ENCODE data around the gene CHTF18. TPM values are rescaled to one million over a fixed set of nuclear protein-coding genes. Genes with fewer than 3 reads are reported as not detected.
A peak's percentile ranks its signal among the peaks of the same experiment; 100 is the strongest.

The CHTF18 gene
- total RNA-seq, 1 experiment from 2014 or later = 120 TPM

- Mint-ChIP-seq H3K27me3 (ENCODE audit: low read depth) (peaks cover 17% of the 10 kb centered on the region), H3K27ac (peak overlapping the region in 1 of 3 experiments; percentile 70; a peak in 1 of 7 replicates), H3K4me1 (peaks cover 20 to 31% of the 10 kb centered on the region in 2 experiments), H3K9me3 (no peaks in the 10 kb centered on the region), H3K4me3 (no peak overlapping the region), H3K36me3 (ENCODE audit: insufficient read depth in 1 of 3, low read depth in 3 of 3) (no peaks in the 10 kb centered on the region)
- no peak overlapping the region for H3K4ac ChIP-seq (ENCODE audit: low read depth, low read length)
- H2BK20ac ChIP-seq (ENCODE audit: low read depth, low read length, poor library complexity, severe bottlenecking) = no peak overlapping the region
- H3K9me3 ChIP-seq (ENCODE audit: control insufficient read depth, low read depth, low read length) = no peaks in the 10 kb centered on the region
- H3T11ph ChIP-seq (ENCODE audit: low read length) = no peak overlapping the region
- H3K4me2 ChIP-seq (ENCODE audit: insufficient read depth, insufficient read length, low read length) = no peak overlapping the region
- no CpG with 5 or more reads among the region's 9 CpGs for WGBS (ENCODE audit: extremely low coverage, insufficient read length, low lambda C conversion rate)
- no peak overlapping the region for H2BK15ac ChIP-seq (ENCODE audit: low read depth, low read length)
- H3K23me2 ChIP-seq (ENCODE audit: insufficient read length, low read depth, low read length, poor library complexity, severe bottlenecking) = no peaks in the 10 kb centered on the region
- H3K23ac ChIP-seq (ENCODE audit: insufficient read length, low read depth, low read length) = no peak overlapping the region
- H3K9ac ChIP-seq (ENCODE audit: extremely low read depth, insufficient read length, low read length) = no peak overlapping the region
- no peak overlapping the region for H2BK12ac ChIP-seq (ENCODE audit: insufficient read length, low read depth, low read length)
- H4K91ac ChIP-seq (ENCODE audit: insufficient read length, low read depth, low read length) = no peak overlapping the region
- H4K20me1 ChIP-seq (ENCODE audit: control insufficient read depth, insufficient read depth, insufficient read length) = no peaks in the 10 kb centered on the region
- no peak for DNase-seq
- no peak overlapping the region for H3K14ac ChIP-seq (ENCODE audit: insufficient read depth, low read length)
- no peaks in the 10 kb centered on the region for H3K79me1 ChIP-seq (ENCODE audit: insufficient read depth, low read depth, low read length, poor library complexity, severe bottlenecking)
- no peaks in the 10 kb centered on the region for H3K4me1 ChIP-seq (ENCODE audit: insufficient read depth, low read length)
- TF ChIP-seq CTCF (conservative IDR thresholded peaks at IDR 0.05) = no peak
- no peak overlapping the region for H2BK120ac ChIP-seq (ENCODE audit: low read depth, low read length, poor library complexity, severe bottlenecking)
- H3K27ac ChIP-seq (ENCODE audit: insufficient read length, low read depth, low read length) = no peak overlapping the region
- no peaks in the 10 kb centered on the region for H3K79me2 ChIP-seq (ENCODE audit: insufficient read depth, low read length)
- no peak overlapping the region for H3K18ac ChIP-seq (ENCODE audit: insufficient read length, low read depth, low read length)
- no peak overlapping the region for H4K8ac ChIP-seq (replicated peaks; ENCODE audit: insufficient read length, low read depth, low read length)
- no peaks in the 10 kb centered on the region for H3K27me3 ChIP-seq (ENCODE audit: insufficient read depth, low read length)
- no peak overlapping the region for H2AFZ ChIP-seq (ENCODE audit: low read length)
- H2AK5ac ChIP-seq (ENCODE audit: insufficient read length, low read length) = no peak overlapping the region
- no peak overlapping the region for H3K56ac ChIP-seq (ENCODE audit: insufficient read length, low read depth, low read length)
- H2BK5ac ChIP-seq (ENCODE audit: insufficient read length, low read length) = no peak overlapping the region
- no peak overlapping the region for H4K5ac ChIP-seq (ENCODE audit: insufficient read length, low read depth, low read length)
Observed at GRCh38 chr16:750485-750884, 37.9 kb upstream of the CHTF18 start.
